ENCODE measurements around the gene HCN2.
"Not testable (repeated sequence)": the region's sequence is repeated elsewhere in the genome, so short reads cannot be mapped to it uniquely, and the experiment has no call there.

The HCN2 gene

GRCh38 chr19:622666-623065 is 33.0 kb downstream of the HCN2 start:
- no peak for DNase-seq

GRCh38 chr19:623175-623916 is 33.7 kb downstream of the HCN2 start:
- DNase-seq: no peak

- no peak for DNase-seq
Observed at GRCh38 chr19:623974-624373, 34.3 kb downstream of the HCN2 start.

- no peak for DNase-seq
Observed at GRCh38 chr19:624433-625109, 34.9 kb downstream of the HCN2 start.

GRCh38 chr19:625257-625656 is 35.6 kb downstream of the HCN2 start:
- no peak for DNase-seq

GRCh38 chr19:626566-626965 is 36.9 kb downstream of the HCN2 start:
- not testable (repeated sequence) for DNase-seq

GRCh38 chr19:628168-628567 is 38.5 kb downstream of the HCN2 start:
- DNase-seq: peak; percentile 25

- DNase-seq: not testable (repeated sequence)
Observed at GRCh38 chr19:629515-629914, 39.8 kb downstream of the HCN2 start.

- DNase-seq: no peak
Observed at GRCh38 chr19:629961-630714, 40.5 kb downstream of the HCN2 start.

GRCh38 chr19:632579-633067 is 42.9 kb downstream of the HCN2 start:
- peak; percentile 51 for DNase-seq

- peak; percentile 99 for DNase-seq
Observed at GRCh38 chr19:633068-633785, 43.5 kb downstream of the HCN2 start, which contains the start of gene POLRMT. POLRMT (minus strand) TSS chr19:633537; CDS start chr19:633512, 25 bp downstream.

- peak; percentile 46 for DNase-seq
Observed at GRCh38 chr19:633786-634639, 44.3 kb downstream of the HCN2 start.

- no peak for DNase-seq
Observed at GRCh38 chr19:634975-635652, 45.4 kb downstream of the HCN2 start.

GRCh38 chr19:638906-639252 is 49.2 kb downstream of the HCN2 start:
- DNase-seq: no peak

- peak; percentile 90 for DNase-seq
Observed at GRCh38 chr19:639253-640160, 49.8 kb downstream of the HCN2 start, which contains the start of gene FGF22. FGF22 (plus strand) TSS chr19:639879; CDS start chr19:639926, 47 bp downstream.

- DNase-seq: no peak
Observed at GRCh38 chr19:640161-640558, 50.5 kb downstream of the HCN2 start.

GRCh38 chr19:640606-641189 is 51.0 kb downstream of the HCN2 start:
- no peak for DNase-seq

GRCh38 chr19:641702-642101 is 52.0 kb downstream of the HCN2 start:
- no peak for DNase-seq

Measured in NCI-H69 (cell line).